HG02852 (cell line): Measurements from ENCODE around the gene TMEM117.
A peak's percentile ranks its signal among the peaks of the same experiment; 100 is the strongest.
"Not testable (repeated sequence)": the region's sequence is repeated elsewhere in the genome, so short reads cannot be mapped to it uniquely, and the experiment has no call there.

ENCODE experiments used
- ATAC-seq: cut with Tn5 transposase; IDR thresholded peaks from one replicate; pipeline ENCODE4 v1.9.1; 2021; ENCODE audit warnings: mild to moderate bottlenecking, moderate library complexity; ENCODE audit not compliant: unreplicated experiment

The TMEM117 gene

DNA sequence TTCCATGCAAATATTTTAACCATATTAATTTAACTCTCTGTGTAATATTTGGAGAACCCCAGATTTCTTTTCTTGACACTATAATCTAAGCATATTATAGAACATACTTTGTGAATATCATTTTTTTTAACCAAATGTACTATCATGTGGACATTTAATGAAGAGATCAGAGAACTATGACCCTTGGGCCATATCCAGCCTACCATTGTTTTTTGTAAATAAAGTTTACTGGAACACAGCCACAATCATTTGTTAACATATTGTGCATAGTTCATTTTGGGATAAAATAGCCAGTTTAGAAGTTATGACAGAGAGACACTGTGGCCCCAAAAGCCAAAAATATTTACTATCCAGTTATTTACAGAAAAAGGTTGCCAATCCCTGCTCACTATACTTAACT is 338.2 kb downstream of the TMEM117 start:
- no peak for ATAC-seq

DNA sequence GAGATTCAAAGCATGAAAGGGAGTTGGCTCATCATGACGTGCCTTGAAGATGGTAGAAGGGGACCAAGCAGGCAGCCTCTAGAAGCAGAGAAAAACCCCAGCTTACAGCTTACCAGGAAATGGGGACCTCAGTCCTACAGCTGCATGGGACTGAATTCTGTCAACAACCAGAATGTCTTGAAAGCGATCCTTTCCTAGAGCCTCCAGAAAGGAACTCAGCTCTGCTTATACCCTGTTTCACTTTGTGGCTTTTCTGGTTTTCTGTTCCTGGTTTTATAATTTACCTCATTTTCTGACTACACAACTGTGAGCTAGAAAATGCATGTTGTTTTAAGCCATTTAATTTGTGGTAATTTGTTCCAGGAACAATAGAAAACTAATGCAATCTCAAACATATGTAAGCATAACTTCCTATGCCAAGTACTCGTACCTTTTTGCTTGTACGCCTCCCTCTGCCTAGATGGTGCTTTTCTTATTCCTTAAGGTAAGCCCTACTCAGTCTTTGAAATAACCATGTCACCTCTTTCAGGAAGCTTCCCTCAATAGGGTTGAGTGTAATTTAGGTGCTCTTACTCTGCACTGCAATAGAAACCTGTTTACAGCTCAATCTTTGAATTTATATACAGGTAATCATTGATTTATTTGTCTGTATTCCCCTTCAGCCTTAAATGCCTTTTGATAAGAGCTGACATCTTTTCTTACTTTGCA is 348.8 kb downstream of the TMEM117 start:
- ATAC-seq = peak; percentile 91

DNA sequence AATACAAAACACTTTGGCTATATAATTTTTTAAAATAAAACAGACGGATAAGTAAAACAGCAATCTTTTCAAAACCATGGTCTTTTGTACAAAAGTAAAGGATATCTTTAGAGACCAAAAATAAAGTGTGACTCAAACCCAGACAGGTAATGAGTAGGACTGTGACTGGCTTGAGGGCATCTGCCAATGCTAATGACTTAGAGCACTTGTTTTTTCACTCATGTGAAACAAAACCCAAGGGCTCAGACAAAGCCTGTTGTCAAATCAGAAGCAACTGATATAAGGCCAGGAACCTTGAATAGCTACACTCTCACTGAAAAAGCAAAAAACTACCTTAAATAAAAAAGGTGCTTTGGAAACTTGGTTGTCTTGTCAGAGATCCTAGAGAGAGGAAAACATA is 357.4 kb downstream of the TMEM117 start:
- peak; percentile 100 for ATAC-seq

DNA sequence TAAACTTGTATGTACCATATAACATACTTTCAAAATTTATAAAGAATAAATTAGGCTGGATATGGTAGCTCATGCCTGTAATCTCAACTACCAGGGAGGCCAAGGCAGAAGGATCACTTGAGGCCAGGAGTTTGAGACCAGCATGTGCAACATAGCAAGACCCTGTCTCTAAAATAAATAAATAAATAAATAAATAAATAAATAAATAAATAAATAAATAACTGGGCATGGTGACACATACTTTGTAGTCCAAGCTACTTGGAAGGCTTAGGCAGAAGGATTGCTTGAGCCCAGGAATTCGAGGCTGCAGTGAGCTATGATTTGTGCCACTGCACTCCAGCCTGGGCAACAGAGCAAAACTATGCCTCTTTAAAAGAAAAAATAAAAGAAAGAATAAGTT is 359.8 kb downstream of the TMEM117 start:
- not testable (repeated sequence) for ATAC-seq

DNA sequence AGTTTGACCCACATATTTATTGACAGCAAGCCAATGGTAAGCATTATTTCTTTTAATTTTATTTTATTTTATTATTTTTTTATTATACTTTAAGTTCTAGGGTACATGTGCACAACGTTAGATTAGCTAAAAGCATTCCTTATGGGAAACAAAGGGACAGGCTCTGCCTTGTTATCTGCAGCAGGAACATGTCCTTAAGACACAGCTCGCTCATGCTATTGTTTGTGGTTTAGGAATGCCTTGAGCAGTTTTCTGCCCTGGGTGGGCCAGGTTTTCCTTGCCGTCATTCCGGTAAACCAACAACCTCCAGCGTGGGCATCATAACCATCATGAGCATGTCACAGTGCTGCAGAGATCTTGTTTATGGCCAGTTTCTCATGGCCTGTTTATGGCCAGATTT is 370.2 kb downstream of the TMEM117 start:
- ATAC-seq = no peak

DNA sequence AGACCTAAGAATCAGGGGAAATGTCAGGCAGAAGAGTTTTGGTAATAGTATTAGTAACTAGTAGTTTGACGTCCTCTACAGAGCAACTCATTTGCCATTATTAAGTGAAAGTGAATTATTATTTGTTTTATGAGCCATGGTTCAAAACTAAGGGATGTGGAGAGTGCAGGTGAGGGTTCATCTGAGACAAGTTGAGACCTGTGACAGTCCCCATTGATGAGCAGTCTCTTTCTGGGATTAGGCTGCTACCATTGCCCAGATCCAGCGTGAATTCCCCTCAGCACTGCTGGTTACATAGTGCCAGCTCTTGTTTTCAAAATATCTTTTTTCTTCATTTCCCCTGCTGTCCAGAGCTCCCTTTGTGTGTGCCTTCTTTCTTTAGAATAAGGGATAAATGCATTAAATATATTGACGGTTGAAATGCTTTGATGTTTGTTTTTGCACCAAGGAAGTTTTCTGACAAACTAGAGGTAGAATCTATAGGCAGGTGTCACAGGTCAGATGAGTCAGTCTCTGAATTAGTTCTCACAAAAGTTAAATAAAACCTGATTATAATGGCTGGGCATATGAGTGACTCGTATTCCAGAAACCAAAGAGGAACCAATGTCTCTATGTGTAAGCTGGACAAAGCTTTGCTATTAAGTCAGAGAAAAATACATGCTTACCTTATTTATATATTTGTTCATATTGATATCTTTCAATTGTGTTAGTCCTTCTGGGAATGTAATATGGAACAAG is 381.4 kb downstream of the TMEM117 start:
- ATAC-seq = no peak

DNA sequence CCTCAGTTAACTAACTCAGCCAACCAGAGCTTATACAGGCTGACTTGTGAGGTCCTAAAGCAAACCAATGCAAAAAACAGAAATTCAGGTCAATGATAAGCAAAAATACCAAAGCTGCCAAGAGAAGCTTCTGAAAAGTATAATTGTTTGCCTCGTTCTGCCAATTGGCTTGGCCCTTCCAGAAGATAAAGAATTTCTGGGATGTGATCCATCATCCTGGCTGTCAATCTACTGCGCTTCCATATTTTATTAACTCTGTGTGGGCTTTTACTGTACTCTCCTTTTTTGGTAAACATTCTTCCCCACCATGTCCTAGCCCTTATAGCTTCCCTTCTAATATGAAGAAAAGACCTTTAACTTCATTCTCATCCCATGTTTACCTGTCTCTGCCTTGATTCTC is 387.9 kb downstream of the TMEM117 start:
- no peak for ATAC-seq

DNA sequence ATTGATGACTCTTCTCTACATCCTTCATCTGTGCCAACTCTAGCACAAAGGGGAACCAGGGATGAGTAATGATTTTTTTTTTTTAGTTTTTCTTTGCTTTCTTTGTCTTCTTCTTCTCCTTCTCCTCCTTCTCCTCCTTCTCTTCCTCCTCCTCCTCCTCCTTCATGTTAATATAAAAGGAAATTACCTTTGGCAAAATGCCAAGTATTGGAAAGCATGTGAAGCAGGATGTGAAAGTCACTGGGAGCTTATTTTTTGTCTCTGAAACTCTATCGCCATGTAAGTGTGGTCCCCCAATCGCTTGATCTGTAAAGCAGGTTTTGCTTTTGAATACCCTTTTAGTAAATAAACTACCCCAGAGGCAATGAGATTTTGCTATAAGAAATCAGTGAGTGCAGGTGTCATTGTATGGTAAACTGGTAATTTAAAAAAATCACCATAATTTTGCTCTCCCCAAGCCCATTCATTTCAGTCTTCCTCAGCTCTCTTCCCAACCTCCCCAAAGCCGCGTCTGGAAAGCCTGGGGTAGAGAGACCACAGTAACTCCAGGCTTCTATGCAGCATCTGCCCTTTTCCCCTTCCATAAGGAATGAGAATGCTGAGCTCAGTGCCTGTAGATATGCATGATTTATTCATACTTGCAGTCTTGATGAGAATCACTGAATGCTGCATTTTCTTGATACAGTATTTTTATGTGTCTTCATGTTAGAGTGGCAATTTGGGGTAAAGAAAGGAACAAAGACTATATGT is 388.7 kb downstream of the TMEM117 start:
- ATAC-seq = no peak

DNA sequence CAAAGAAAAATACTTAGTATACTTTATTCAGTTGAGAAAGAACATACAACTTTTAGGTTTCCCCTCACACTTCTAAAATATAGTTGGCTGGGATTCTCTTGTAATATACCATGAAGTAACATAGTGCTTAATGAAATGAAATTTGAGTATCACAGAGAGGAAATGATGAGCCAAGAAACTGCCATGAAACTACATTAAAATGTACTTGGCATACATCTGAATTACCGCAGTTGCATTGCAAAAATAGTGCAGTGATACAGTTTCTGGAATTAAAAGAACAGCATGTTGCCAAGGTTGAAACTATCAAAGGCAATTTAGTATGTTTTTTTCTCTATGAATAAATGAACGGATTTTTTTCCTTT is 389.2 kb downstream of the TMEM117 start:
- ATAC-seq = no peak

DNA sequence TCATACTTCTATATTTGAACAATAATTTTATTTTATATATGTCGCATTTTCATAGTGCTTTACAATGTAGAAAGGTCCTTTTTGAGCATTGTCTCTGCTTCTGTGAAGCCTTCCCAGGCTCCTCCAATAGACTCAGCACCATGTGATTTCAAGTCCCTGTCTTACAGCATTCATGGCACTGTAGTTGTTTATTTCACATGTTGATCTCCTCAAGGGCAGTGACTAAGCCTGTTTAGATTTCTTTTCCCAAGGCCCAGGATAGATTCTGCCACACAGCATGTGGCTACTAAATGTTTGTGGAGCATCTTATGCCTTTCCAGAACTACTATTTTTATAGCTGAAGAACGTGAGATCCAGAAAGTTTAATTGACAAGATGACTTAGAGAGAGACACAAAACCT is 391.7 kb downstream of the TMEM117 start:
- no peak for ATAC-seq

DNA sequence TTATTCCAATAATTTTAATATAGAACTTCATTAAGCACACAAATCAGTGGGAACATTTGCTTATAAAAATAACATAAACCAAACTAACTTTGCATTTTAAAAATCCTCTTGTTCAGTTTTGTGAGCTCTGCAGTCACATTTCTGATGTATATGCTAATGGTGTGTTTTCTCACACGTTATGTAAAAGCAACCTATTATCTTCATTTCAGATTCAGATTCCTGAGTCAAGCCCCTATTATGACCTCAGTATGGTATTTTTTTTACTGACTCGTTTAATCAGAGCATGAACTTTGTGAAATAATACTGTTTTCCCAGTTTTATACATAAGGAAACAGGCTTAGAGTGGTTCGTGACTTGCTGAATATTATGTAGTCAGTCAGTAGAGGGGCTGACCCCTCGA is 394.0 kb downstream of the TMEM117 start:
- no peak for ATAC-seq

DNA sequence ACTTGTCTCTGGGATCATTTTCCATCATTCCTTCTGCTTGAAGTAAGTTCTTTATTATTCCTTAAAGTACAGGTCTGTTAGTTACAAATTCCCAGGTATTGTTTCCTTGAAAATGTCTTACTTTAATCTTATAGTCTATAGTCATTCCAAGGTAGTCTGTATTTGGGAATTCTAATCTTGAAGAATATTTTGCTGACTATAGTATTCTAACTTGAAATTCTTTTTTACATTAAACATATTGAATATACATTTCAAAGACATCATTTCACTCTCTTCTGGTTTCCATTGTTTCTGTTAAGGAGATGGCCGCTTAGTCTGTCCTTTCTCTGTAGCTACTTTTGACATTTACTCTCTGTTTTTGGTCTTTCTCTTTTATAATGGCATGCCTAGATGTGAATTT is 399.8 kb downstream of the TMEM117 start:
- no peak for ATAC-seq

DNA sequence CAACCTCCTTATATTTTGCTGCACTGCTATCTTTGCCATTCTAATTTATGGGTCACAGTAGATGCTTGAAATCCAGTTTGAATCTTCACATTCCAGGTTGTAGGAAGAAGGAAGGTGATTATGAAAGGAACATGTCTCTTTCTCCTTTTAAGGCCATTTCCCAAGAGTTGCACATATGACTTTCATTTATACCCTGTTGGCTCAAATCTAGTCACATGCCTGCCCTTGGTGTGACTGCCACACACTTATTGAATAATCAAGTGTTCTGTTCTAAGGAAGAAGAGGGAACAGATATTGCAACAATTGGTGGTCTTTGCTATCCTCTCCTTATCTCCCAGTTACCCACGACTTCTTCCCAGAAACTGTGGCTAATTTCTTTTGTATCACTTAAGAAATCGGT is 404.3 kb downstream of the TMEM117 start:
- no peak for ATAC-seq

DNA sequence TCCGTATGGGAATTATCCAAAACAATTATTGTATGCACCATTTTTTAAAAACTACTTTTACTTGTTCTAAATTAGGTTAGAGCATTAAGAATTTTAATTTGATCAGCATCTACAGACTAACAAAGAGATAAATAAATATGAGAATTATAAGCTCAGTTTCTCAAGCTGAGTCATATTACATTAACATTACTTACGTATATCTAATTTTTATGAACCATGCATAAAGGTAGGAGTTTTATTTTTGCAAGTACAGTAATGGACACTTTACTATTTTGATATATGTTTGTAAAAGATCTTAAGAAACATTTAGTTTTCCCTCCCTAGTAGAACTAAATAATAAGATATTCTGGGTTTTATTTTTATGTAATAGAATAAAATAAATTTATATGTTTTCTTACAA is 410.1 kb downstream of the TMEM117 start:
- ATAC-seq = no peak

DNA sequence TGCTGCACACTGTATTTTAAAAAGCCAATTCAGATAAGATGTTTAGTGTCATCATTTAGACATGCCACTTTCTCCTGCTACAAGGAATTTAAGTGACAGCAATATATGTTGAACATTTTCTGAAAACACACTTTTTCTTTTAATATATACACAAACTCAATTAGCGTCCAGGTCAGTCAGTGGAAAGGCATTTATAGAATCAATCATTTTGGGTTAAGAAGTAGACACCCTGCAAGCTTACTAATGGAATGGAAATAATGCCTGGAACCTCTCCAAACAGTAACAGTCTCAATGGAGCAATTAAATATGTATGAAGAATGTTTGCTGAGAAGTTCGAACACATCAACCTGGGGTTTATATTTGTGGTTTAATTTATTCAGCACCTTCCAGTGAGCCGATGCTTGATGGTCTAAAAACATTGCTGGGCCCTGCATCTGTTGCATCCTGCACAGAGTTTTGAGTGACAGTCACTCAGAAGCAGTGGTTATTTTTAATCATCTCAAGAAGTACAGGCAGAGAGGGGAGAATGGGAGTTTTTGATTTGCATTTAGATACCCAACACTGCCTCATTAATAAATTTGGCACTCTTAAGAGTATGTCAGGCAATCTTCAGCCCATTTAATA is 410.7 kb downstream of the TMEM117 start:
- ATAC-seq = no peak

DNA sequence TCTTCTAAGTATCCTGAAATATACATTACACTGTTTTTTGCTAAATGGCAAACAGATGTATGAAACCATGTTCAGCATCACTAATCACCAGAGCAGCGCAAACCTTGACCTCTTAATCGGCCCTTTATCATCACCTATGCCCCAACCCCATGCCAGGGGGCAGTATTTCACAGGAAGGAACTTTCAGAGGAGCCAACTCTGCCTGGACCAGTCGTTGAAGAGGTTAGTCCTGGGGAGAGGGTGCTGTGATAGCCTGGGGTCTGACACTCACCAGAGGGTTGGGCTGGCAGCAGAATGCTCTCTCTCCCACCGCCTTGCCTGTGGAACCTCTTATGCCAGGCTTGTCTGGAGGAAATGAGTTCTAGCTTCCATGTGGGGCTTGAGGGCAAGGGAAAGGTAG is 411.7 kb downstream of the TMEM117 start:
- no peak for ATAC-seq

DNA sequence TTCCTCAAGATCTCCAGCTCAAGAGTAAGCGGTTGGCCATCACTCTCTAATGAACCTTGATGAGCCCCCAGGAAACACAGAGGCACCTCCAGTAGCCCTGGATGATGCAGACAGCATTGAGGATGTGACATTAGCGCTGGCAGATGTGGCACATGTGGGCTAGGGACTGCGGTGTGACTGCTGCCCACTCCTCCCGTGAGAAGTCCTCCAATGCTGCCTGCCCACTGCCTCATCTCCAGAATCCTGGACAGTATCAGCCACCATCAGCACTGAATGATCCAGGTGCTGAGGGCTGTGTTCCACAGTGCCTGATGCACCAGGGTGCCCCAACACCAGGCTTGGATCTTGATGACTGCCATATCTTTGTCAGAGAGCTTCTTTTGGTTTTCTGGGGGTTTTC is 412.6 kb downstream of the TMEM117 start:
- ATAC-seq = no peak

DNA sequence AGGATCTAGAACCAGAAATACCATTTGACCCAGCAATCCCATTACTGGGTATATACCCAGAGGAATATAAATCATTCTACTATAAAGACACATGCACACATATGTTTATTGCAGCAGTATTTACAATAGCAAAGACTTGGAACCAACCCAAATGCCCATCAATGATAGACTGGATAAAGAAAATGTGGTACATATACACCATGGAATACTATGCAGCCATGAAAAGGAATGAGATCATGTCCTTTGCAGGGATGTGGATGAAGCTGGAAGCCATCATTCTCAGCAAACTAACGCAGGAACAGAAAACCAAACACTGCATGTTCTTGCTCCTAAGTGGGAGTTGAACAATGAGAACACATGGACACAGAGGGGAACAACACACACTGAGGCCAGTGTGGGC is 414.6 kb downstream of the TMEM117 start:
- not testable (repeated sequence) for ATAC-seq

DNA sequence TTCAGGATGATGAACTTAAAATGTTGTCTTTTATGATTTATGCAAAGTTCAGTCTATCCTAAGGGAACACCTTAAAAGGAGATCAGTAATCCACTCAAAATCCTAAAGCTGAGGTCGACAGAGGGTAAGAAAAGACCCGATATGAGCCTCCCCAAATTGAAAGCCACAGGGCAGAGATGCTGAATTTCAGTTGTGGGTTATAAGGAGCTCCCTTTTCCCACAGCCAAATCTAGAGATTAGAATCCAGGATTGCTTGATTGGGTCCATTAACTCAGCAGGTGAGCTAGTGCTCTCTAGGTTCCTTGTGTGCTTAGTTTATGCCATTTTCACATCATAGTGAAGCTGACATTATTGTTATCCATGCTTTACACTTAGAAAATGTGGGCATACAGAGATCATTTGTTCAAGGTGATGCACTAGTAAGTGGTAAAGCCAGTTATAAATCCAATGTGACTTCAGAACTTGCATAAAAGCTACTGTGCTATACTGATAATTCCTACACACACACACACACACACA is 417.5 kb downstream of the TMEM117 start:
- no peak for ATAC-seq

DNA sequence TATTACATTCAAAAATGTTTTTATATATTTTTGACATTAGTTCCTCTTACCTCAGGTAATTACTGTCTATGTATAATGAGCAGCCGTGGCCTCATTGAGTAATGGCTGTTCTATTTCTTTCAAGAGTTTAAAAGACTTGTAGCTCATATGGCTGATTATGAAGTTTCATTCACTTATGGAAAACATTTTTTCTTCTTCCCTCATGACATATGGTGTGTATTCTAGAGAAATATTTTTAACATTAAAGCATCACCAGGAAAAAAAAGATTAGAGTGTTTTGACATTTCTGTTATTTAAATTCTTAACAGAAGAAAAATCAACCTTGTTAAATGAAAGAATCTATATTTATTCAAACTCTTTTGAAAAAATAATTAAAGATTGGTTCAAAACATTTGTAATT is 422.4 kb downstream of the TMEM117 start:
- no peak for ATAC-seq

DNA sequence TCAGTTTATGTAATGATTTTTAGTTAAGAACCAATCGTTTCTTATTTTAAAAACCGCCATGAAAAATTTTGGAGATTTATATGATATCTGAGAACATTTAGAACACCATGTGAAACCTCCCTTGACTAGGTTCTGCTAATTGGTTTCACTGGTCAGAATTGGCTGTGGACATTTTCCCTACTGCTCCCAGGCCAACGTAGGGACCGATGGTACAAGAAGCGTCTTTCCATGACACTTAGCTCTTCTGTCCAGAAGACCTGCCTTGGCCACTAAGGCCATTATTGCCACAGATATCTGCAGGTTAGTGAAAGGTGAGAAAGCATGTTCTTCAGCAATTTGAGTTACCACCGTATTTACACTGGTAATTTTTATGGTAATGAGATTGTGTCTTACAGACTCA is 424.0 kb downstream of the TMEM117 start:
- ATAC-seq = no peak
